KMS-11 (cell line): Measurements from ENCODE around the gene LRRK2.

Experiments used
- H2AFZ ChIP-seq: fragments of 200-600 bp; sonication (generic); 2 replicates; pipeline ENCODE4 v1.6.1; 2016; ENCODE audit warnings: antibody characterized with exemption, mixed run types, low read depth
- H3K27ac ChIP-seq: fragments of 200-600 bp; sonication (generic); 2 replicates; pipeline ENCODE4 v1.6.1; 2016; ENCODE audit warnings: mild to moderate bottlenecking, mixed run types
- H3K27me3 ChIP-seq: fragments of 200-600 bp; sonication (generic); 2 replicates; pipeline ENCODE4 v1.6.1; 2017; ENCODE audit warnings: mild to moderate bottlenecking, low read depth, mixed run types, moderate library complexity; ENCODE audit not compliant: insufficient read depth
- H3K36me3 ChIP-seq: fragments of 200-600 bp; sonication (generic); 2 replicates; pipeline ENCODE4 v1.6.1; 2017; ENCODE audit warnings: mild to moderate bottlenecking, mixed run types; ENCODE audit not compliant: insufficient read depth
- H3K4me1 ChIP-seq: fragments of 200-600 bp; sonication (generic); 2 replicates; pipeline ENCODE4 v1.6.1; 2016; ENCODE audit warnings: mild to moderate bottlenecking, low read depth, mixed run types; ENCODE audit not compliant: poor library complexity, severe bottlenecking
- H3K4me2 ChIP-seq: fragments of 200-600 bp; sonication (generic); 2 replicates; pipeline ENCODE4 v1.7.0; 2016; ENCODE audit warnings: mild to moderate bottlenecking, mixed run types
- H3K4me3 ChIP-seq: fragments of 200-600 bp; sonication (generic); IDR thresholded peaks from 2 replicates; pipeline ENCODE4 v1.6.1; 2017; ENCODE audit warnings: low read depth, low read length, mixed read lengths; ENCODE audit not compliant: insufficient read depth
- H3K79me2 ChIP-seq: fragments of 200-600 bp; sonication (generic); 2 replicates; pipeline ENCODE4 v1.6.1; 2016; ENCODE audit warnings: low read depth, mixed run types; ENCODE audit not compliant: insufficient read depth
- H3K9ac ChIP-seq: fragments of 200-600 bp; sonication (generic); 2 replicates; pipeline ENCODE4 v1.6.1; 2016; ENCODE audit warnings: mild to moderate bottlenecking, mixed run types
- H4K20me1 ChIP-seq: fragments of 200-600 bp; sonication (generic); 2 replicates; pipeline ENCODE4 v1.6.1; 2016; ENCODE audit warnings: mild to moderate bottlenecking, mixed run types; ENCODE audit not compliant: insufficient read depth
- TF ChIP-seq, protein P1 (sequence below): fragments of 200-600 bp; sonication (generic); conservative IDR thresholded peaks from 2 replicates; pipeline ENCODE4 v1.6.1; 2017; ENCODE audit warnings: low read depth, mild to moderate bottlenecking, antibody characterized with exemption, low read length, moderate library complexity, mixed read lengths

The LRRK2 gene

GRCh38 chr12:40227447-40227846, 2.6 kb downstream of the LRRK2 start:
- no peaks in the 10 kb centered on the region for H3K27me3 ChIP-seq
- H3K79me2 ChIP-seq = no peaks in the 10 kb centered on the region
- no peak overlapping the region for H3K9ac ChIP-seq
- no peaks in the 10 kb centered on the region for H3K36me3 ChIP-seq
- H3K4me1 ChIP-seq = peaks cover 15% of the 10 kb centered on the region
- H3K27ac ChIP-seq = no peak overlapping the region
- TF ChIP-seq, protein P1, sequence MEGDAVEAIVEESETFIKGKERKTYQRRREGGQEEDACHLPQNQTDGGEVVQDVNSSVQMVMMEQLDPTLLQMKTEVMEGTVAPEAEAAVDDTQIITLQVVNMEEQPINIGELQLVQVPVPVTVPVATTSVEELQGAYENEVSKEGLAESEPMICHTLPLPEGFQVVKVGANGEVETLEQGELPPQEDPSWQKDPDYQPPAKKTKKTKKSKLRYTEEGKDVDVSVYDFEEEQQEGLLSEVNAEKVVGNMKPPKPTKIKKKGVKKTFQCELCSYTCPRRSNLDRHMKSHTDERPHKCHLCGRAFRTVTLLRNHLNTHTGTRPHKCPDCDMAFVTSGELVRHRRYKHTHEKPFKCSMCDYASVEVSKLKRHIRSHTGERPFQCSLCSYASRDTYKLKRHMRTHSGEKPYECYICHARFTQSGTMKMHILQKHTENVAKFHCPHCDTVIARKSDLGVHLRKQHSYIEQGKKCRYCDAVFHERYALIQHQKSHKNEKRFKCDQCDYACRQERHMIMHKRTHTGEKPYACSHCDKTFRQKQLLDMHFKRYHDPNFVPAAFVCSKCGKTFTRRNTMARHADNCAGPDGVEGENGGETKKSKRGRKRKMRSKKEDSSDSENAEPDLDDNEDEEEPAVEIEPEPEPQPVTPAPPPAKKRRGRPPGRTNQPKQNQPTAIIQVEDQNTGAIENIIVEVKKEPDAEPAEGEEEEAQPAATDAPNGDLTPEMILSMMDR = no peak
- no peak overlapping the region for H3K4me2 ChIP-seq
- no peak overlapping the region for H3K4me3 ChIP-seq
- H2AFZ ChIP-seq = no peak overlapping the region
- H4K20me1 ChIP-seq = no peaks in the 10 kb centered on the region

DNA sequence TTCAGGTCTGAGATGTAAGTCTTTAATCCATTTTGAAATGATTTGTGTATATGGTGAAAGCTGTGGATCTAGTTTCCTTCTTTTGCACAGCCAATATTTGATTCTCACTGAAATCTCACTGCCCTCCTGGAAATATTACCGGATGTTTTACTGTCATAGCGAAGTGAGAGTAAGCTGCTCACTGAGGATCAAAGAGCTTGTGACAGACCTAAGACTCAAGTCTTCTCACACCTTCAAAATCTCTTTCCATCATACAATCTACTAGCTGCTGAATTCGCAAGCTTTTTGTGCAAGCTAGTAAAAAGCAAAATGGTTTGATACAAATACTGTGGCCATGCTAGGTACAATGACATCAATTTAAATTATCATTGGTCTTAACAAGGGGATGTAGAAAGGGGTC, 3.9 kb downstream of the LRRK2 start:
- Histone ChIP-seq H3K79me2 (no peaks in the 10 kb centered on the region), H3K4me2 (no peak overlapping the region), H3K36me3 (no peaks in the 10 kb centered on the region), H4K20me1 (no peaks in the 10 kb centered on the region), H3K9ac (no peak overlapping the region), H3K27ac (no peak overlapping the region), H2AFZ (no peak overlapping the region), H3K4me3 (no peak overlapping the region), H3K27me3 (no peaks in the 10 kb centered on the region), H3K4me1 (peaks cover 15% of the 10 kb centered on the region)
- TF ChIP-seq, protein P1 = no peak

DNA sequence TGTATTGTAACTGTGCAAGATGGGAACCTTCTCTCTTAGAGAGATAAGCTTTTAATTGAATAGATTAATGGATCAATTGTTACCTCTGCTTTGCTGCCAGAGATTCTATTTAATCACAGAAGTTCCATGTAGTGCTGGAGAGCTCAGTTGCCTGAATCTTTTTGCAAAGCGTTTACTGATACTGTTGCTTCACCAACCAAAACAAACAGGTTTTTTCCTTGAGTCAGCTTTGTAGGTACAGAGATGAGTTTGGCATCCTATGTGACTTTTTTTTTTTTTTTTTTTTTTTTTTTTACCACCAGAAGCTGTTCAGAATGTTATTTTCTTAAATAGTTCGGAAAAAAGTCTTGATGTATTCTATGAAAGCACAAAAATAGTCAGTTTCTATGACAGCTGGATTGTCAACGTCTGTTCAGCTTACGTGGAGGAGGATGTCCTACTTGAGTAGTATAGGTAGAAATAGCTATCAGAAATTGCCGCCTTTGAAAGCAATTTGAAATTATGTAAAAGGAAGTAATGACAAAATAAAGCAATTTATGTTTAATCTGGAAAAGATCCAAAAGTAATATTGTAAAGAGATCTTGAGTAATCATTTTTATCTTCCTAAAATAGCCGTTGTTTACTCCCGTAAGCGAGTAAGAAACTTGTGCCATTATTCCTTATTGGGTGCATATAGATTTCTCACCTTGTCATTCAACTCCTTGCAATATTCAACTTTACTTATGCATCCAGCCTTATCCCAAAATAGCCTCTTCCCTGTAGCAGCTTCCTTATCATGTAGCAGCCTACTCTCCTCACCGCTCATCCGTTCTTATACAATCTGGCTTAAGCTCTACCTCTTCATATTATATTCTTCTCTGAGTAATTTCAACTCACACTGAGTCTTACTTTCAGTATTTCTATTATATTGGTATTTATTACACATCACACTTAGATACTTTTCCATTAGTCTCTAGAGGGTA, 5.2 kb downstream of the LRRK2 start:
- H3K4me2 ChIP-seq = no peak overlapping the region
- H3K4me3 ChIP-seq = no peak overlapping the region
- H3K9ac ChIP-seq = no peak overlapping the region
- H3K4me1 ChIP-seq = peaks cover 15% of the 10 kb centered on the region
- no peaks in the 10 kb centered on the region for H3K79me2 ChIP-seq
- H2AFZ ChIP-seq = no peak overlapping the region
- no peak overlapping the region for H3K27ac ChIP-seq
- H3K27me3 ChIP-seq = no peaks in the 10 kb centered on the region
- TF ChIP-seq, protein P1 = no peak
- H4K20me1 ChIP-seq = no peaks in the 10 kb centered on the region
- no peaks in the 10 kb centered on the region for H3K36me3 ChIP-seq

DNA sequence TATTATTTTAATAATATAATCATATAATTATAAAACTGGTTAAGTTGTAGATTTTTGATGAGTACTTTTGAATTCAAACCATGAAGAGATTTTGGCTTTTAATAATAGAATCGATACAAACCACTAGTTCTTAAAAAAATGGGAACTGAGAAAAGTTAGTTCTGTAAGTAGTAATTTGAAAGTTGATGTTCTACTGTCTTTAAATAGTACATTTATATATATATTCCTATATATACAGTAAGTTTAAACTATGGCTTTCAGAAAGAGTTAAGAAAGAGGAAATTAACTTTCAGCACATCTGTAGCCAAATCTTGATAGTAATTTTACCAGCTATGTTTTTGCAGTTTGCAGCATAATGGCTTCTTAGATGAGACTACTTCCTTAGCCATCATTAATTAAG, 7.8 kb downstream of the LRRK2 start:
- no peak overlapping the region for H3K9ac ChIP-seq
- no peaks in the 10 kb centered on the region for H3K36me3 ChIP-seq
- no peaks in the 10 kb centered on the region for H3K4me1 ChIP-seq
- H3K79me2 ChIP-seq = no peaks in the 10 kb centered on the region
- no peak overlapping the region for H2AFZ ChIP-seq
- TF ChIP-seq, protein P1 = no peak
- H4K20me1 ChIP-seq = no peaks in the 10 kb centered on the region
- H3K4me3 ChIP-seq = no peak overlapping the region
- H3K4me2 ChIP-seq = no peak overlapping the region
- H3K27me3 ChIP-seq = no peaks in the 10 kb centered on the region
- no peak overlapping the region for H3K27ac ChIP-seq
